ENCODE data around the gene PBX4.
A peak's percentile ranks its signal among the peaks of the same experiment; 100 is the strongest.
"Not testable (repeated sequence)": the region's sequence is repeated elsewhere in the genome, so short reads cannot be mapped to it uniquely, and the experiment has no call there.

PBX4 gene

GRCh38 chr19:19618219-19619051, at the start of gene PBX4:
Gene PBX4, minus strand, starts transcription at chr19:19618687. Its CDS starts 58 bp downstream, at chr19:19618629.
- Mint-ChIP-seq H3K27ac (peak within 1 kb of the TSS; percentile 90), H3K9me3 (no peaks in the 10 kb centered on the region), H3K4me3 (peak within 1 kb of the TSS; percentile 92), H3K27me3 (ENCODE audit: low read depth) (no peaks in the 10 kb centered on the region), H3K36me3 (ENCODE audit: low read depth) (peaks cover 25% of the 10 kb centered on the region), H3K4me1 (ENCODE audit: low read depth) (peaks cover 42% of the 10 kb centered on the region)

GRCh38 chr19:19665420-19665948, 47.0 kb upstream of the PBX4 start:
- Mint-ChIP-seq H3K4me1 (ENCODE audit: low read depth) (peaks cover 29% of the 10 kb centered on the region), H3K27ac (peak overlapping the region; percentile 9)

GRCh38 chr19:19663256-19664120, 45.0 kb upstream of the PBX4 start, which contains the start of gene ATP13A1:
Gene ATP13A1, minus strand, starts transcription at chr19:19663676. Its CDS starts 10 bp downstream, at chr19:19663666.
- peak within 1 kb of the TSS; percentile 97 for H3K27ac Mint-ChIP-seq
- H3K4me3 Mint-ChIP-seq, result peak within 1 kb of the TSS; percentile 92
- H3K4me1 Mint-ChIP-seq (ENCODE audit: low read depth), result peaks cover 24% of the 10 kb centered on the region
- peaks cover 30% of the 10 kb centered on the region for H3K36me3 Mint-ChIP-seq (ENCODE audit: low read depth)
- peaks cover 4% of the 10 kb centered on the region for H3K9me3 Mint-ChIP-seq
- no peaks in the 10 kb centered on the region for H3K27me3 Mint-ChIP-seq (ENCODE audit: low read depth)

More at GRCh38 chr19:19665420-19665948, 47.0 kb upstream of the PBX4 start:
- Mint-ChIP-seq H3K4me3 (peak overlapping the region; percentile 17), H3K36me3 (ENCODE audit: low read depth) (peaks cover 39% of the 10 kb centered on the region)
- not testable (repeated sequence) for H3K27me3 Mint-ChIP-seq (ENCODE audit: low read depth); H3K9me3 Mint-ChIP-seq

- Mint-ChIP-seq H3K27me3 (ENCODE audit: low read depth) (no peaks in the 10 kb centered on the region), H3K9me3 (no peaks in the 10 kb centered on the region), H3K27ac (peak overlapping the region; percentile 90), H3K36me3 (ENCODE audit: low read depth) (peaks cover 31% of the 10 kb centered on the region), H3K4me1 (ENCODE audit: low read depth) (peaks cover 20% of the 10 kb centered on the region), H3K4me3 (peak overlapping the region; percentile 87)
Measured at GRCh38 chr19:19662871-19663255, 44.4 kb upstream of the PBX4 start.

- Mint-ChIP-seq H3K36me3 (ENCODE audit: low read depth) (peaks cover 35% of the 10 kb centered on the region), H3K4me1 (ENCODE audit: low read depth) (peaks cover 20% of the 10 kb centered on the region), H3K9me3 (no peaks in the 10 kb centered on the region), H3K27ac (peak overlapping the region; percentile 90), H3K4me3 (peak overlapping the region; percentile 87), H3K27me3 (ENCODE audit: low read depth) (no peaks in the 10 kb centered on the region)
Measured at GRCh38 chr19:19662344-19662743, 43.9 kb upstream of the PBX4 start.

GRCh38 chr19:19661675-19662251, 43.3 kb upstream of the PBX4 start:
- peaks cover 38% of the 10 kb centered on the region for H3K36me3 Mint-ChIP-seq (ENCODE audit: low read depth)

GRCh38 chr19:19661141-19661674, 42.7 kb upstream of the PBX4 start:
- no peaks in the 10 kb centered on the region for H3K27me3 Mint-ChIP-seq (ENCODE audit: low read depth)
- H3K36me3 Mint-ChIP-seq (ENCODE audit: low read depth), result peaks cover 37% of the 10 kb centered on the region
- H3K4me3 Mint-ChIP-seq, result peak overlapping the region; percentile 87
- H3K4me1 Mint-ChIP-seq (ENCODE audit: low read depth), result peaks cover 20% of the 10 kb centered on the region
- H3K9me3 Mint-ChIP-seq, result no peaks in the 10 kb centered on the region
- H3K27ac Mint-ChIP-seq, result peak overlapping the region; percentile 90

More at GRCh38 chr19:19661675-19662251, 43.3 kb upstream of the PBX4 start:
- peak overlapping the region; percentile 87 for H3K4me3 Mint-ChIP-seq
- H3K27ac Mint-ChIP-seq, result peak overlapping the region; percentile 90
- H3K27me3 Mint-ChIP-seq (ENCODE audit: low read depth), result no peaks in the 10 kb centered on the region
- peaks cover 20% of the 10 kb centered on the region for H3K4me1 Mint-ChIP-seq (ENCODE audit: low read depth)
- no peaks in the 10 kb centered on the region for H3K9me3 Mint-ChIP-seq

GRCh38 chr19:19659646-19660245, 41.3 kb upstream of the PBX4 start:
- Mint-ChIP-seq H3K4me3 (no peak overlapping the region), H3K27ac (no peak overlapping the region), H3K27me3 (ENCODE audit: low read depth) (no peaks in the 10 kb centered on the region), H3K36me3 (ENCODE audit: low read depth) (peaks cover 43% of the 10 kb centered on the region), H3K4me1 (ENCODE audit: low read depth) (peaks cover 20% of the 10 kb centered on the region), H3K9me3 (no peaks in the 10 kb centered on the region)

GRCh38 chr19:19657397-19657783, 38.9 kb upstream of the PBX4 start:
- Mint-ChIP-seq H3K9me3 (no peaks in the 10 kb centered on the region), H3K27ac (peak overlapping the region; percentile 49), H3K4me1 (ENCODE audit: low read depth) (peaks cover 17% of the 10 kb centered on the region), H3K36me3 (ENCODE audit: low read depth) (peaks cover 47% of the 10 kb centered on the region), H3K27me3 (ENCODE audit: low read depth) (no peaks in the 10 kb centered on the region), H3K4me3 (no peak overlapping the region)

GRCh38 chr19:19656451-19657396, 38.2 kb upstream of the PBX4 start:
- Mint-ChIP-seq H3K4me3 (no peak overlapping the region), H3K9me3 (no peaks in the 10 kb centered on the region), H3K27me3 (ENCODE audit: low read depth) (no peaks in the 10 kb centered on the region), H3K4me1 (ENCODE audit: low read depth) (peaks cover 10% of the 10 kb centered on the region), H3K36me3 (ENCODE audit: low read depth) (peaks cover 43% of the 10 kb centered on the region), H3K27ac (no peak overlapping the region)

GRCh38 chr19:19655641-19656343, 37.3 kb upstream of the PBX4 start:
- Mint-ChIP-seq H3K4me1 (ENCODE audit: low read depth) (peaks cover 4% of the 10 kb centered on the region), H3K4me3 (no peak overlapping the region), H3K27me3 (ENCODE audit: low read depth) (no peaks in the 10 kb centered on the region), H3K36me3 (ENCODE audit: low read depth) (peaks cover 37% of the 10 kb centered on the region), H3K9me3 (no peaks in the 10 kb centered on the region), H3K27ac (no peak overlapping the region)

- Mint-ChIP-seq H3K27me3 (ENCODE audit: low read depth) (no peaks in the 10 kb centered on the region), H3K27ac (no peak overlapping the region), H3K36me3 (ENCODE audit: low read depth) (peaks cover 44% of the 10 kb centered on the region), H3K4me1 (ENCODE audit: low read depth) (peaks cover 4% of the 10 kb centered on the region), H3K9me3 (no peaks in the 10 kb centered on the region), H3K4me3 (no peak overlapping the region)
Measured at GRCh38 chr19:19655051-19655594, 36.6 kb upstream of the PBX4 start.
